ENCODE results near the gene RPS6KA5. TPM values are rescaled to one million over a fixed set of nuclear protein-coding genes. Genes with fewer than 3 reads are reported as not detected.
"Not testable (repeated sequence)": the region's sequence is repeated elsewhere in the genome, so short reads cannot be mapped to it uniquely, and the experiment has no call there.

Gene RPS6KA5
- total RNA-seq, 2 donors from 2014 or later = 3.3 to 5.1 TPM

DNA sequence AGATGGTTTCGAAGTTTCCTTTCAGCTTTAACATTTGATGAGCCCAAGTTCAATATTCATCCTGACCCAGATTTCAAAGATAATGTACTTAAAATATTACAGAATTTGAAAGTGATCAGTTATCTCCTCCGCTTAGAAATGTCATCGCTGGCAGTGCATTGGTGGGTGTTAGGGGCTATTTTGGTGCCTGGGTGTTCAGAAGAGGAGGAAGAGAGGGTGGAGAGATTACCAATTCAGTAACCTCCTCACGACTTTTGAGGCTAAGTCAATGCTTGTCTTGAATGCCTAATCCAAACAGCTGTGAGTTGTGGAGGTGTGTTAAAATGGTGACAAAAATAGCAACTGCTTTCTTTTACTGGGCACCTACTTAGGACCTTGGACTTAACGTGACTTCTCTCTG lies 39.7 kb upstream of the RPS6KA5 start:
- DNase-seq = no peak
- H3K27ac Mint-ChIP-seq = no peak overlapping the region
- Histone ChIP-seq H3K4me3 (ENCODE audit: low read length) (no peak overlapping the region), H3K27ac (ENCODE audit: low read depth, low read length) (no peak overlapping the region), H3K9ac (ENCODE audit: extremely low read depth, low read length, poor library complexity, severe bottlenecking) (no peak overlapping the region), H3K9me3 (ENCODE audit: control insufficient read depth, low read length) (no peaks in the 10 kb centered on the region), H3K27me3 (ENCODE audit: control insufficient read depth, insufficient read depth, low read length, poor library complexity, severe bottlenecking) (no peaks in the 10 kb centered on the region), H3K36me3 (ENCODE audit: control insufficient read depth, insufficient read depth, low read length) (no peaks in the 10 kb centered on the region), H3K4me1 (ENCODE audit: control insufficient read depth, insufficient read depth, low read length) (no peaks in the 10 kb centered on the region)
- 86 to 90% methylated on average over 2 to 4 of the region's 5 CpGs for WGBS, 2 experiments (ENCODE audit: insufficient coverage in 1 of 2, insufficient read length in 1 of 2)
- no peaks in the 10 kb centered on the region for H3K9me3 Mint-ChIP-seq
- no peaks in the 10 kb centered on the region for H3K36me3 Mint-ChIP-seq (ENCODE audit: low read depth)
- H3K4me3 Mint-ChIP-seq = no peak overlapping the region
- H3K4me1 Mint-ChIP-seq = no peaks in the 10 kb centered on the region
- TF ChIP-seq, protein P1, sequence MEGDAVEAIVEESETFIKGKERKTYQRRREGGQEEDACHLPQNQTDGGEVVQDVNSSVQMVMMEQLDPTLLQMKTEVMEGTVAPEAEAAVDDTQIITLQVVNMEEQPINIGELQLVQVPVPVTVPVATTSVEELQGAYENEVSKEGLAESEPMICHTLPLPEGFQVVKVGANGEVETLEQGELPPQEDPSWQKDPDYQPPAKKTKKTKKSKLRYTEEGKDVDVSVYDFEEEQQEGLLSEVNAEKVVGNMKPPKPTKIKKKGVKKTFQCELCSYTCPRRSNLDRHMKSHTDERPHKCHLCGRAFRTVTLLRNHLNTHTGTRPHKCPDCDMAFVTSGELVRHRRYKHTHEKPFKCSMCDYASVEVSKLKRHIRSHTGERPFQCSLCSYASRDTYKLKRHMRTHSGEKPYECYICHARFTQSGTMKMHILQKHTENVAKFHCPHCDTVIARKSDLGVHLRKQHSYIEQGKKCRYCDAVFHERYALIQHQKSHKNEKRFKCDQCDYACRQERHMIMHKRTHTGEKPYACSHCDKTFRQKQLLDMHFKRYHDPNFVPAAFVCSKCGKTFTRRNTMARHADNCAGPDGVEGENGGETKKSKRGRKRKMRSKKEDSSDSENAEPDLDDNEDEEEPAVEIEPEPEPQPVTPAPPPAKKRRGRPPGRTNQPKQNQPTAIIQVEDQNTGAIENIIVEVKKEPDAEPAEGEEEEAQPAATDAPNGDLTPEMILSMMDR (conservative IDR thresholded peaks at IDR 0.05) = no peak
- no peaks in the 10 kb centered on the region for H3K27me3 Mint-ChIP-seq (ENCODE audit: insufficient read depth)

DNA sequence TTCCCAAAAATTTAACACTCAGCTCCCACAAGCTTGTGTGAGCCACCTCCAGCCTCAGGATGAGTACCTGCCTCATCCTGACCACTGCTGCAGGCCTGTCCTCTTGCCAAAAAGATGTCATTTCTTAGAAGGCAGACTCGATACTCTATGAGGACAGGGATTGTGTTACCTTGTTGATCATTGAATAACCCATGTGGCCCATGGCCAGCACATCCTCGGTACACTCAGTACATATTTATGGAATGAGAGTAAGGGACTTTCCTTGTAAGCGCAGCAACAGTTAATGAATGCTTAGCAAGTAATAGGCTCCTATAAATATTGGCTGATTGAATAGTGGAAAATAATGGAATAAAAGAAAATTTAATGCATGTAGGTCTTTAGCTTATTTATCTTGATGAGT lies 38.1 kb upstream of the RPS6KA5 start:
- 94 to 96% methylated on average over 3 of the region's 3 CpGs for WGBS, 2 experiments (ENCODE audit: insufficient coverage in 1 of 2, insufficient read length in 1 of 2)
- H3K36me3 ChIP-seq (ENCODE audit: control insufficient read depth, insufficient read depth, low read length) = no peaks in the 10 kb centered on the region
- Mint-ChIP-seq H3K9me3 (no peaks in the 10 kb centered on the region), H3K4me1 (no peaks in the 10 kb centered on the region), H3K27ac (no peak overlapping the region), H3K4me3 (no peak overlapping the region), H3K36me3 (ENCODE audit: low read depth) (no peaks in the 10 kb centered on the region), H3K27me3 (ENCODE audit: insufficient read depth) (no peaks in the 10 kb centered on the region)
- no peak overlapping the region for H3K4me3 ChIP-seq (ENCODE audit: low read length)
- no peak for DNase-seq
- H3K9ac ChIP-seq (ENCODE audit: extremely low read depth, low read length, poor library complexity, severe bottlenecking) = no peak overlapping the region
- no peaks in the 10 kb centered on the region for H3K27me3 ChIP-seq (ENCODE audit: control insufficient read depth, insufficient read depth, low read length, poor library complexity, severe bottlenecking)
- no peak overlapping the region for H3K27ac ChIP-seq (ENCODE audit: low read depth, low read length)
- TF ChIP-seq, protein P1 (conservative IDR thresholded peaks at IDR 0.05) = no peak
- H3K4me1 ChIP-seq (ENCODE audit: control insufficient read depth, insufficient read depth, low read length) = no peaks in the 10 kb centered on the region
- H3K9me3 ChIP-seq (ENCODE audit: control insufficient read depth, low read length) = no peaks in the 10 kb centered on the region

DNA sequence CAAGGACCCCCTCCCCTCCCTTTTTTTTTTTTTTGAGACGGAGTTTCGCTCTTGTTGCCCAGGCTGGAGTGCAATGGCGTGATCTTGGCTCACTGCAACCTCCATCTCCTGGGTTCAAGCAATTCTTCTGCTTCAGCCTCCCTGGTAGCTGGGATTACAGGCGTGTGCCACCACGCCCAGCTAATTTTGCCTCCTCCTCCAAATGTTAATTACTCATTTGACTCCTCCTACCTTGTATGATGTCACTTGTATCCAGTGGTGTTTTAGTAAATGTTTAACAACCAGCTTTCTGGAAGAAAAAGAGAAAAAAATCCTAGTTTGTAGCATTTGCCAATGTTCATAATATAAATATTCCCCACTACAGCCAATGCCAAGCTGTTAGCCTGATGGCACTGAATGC lies 37.2 kb upstream of the RPS6KA5 start:
- DNase-seq = not testable (repeated sequence)

DNA sequence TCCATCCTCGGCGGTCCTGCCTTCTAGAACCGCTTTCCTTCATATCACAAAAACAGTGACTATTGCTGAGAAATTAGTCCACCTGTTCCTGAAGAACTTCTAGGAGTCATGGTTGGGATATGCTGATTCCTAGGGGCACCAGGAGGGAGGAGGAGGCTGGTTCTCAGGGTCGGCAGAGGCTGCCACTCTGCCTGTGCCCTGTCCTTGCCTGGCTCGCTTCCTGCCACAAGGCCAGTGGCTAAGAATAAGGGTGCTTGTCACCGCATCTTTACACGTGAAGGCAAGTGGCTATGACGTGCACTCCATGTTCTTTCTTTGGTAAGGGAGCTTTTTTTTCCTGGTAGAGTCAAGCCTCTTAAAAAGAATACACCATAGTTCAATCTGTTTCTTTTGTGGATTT lies 34.7 kb upstream of the RPS6KA5 start:
- TF ChIP-seq, protein P1 (conservative IDR thresholded peaks at IDR 0.05) = no peak
- no peaks in the 10 kb centered on the region for H3K4me1 ChIP-seq (ENCODE audit: control insufficient read depth, insufficient read depth, low read length)
- H3K36me3 Mint-ChIP-seq (ENCODE audit: low read depth) = no peaks in the 10 kb centered on the region
- no peak for DNase-seq
- no peak overlapping the region for H3K4me3 ChIP-seq (ENCODE audit: low read length)
- H3K4me3 Mint-ChIP-seq = no peak overlapping the region
- 87 to 100% methylated on average over 2 to 8 of the region's 8 CpGs for WGBS, 2 experiments (ENCODE audit: insufficient coverage in 1 of 2, insufficient read length in 1 of 2)
- H3K27me3 ChIP-seq (ENCODE audit: control insufficient read depth, insufficient read depth, low read length, poor library complexity, severe bottlenecking) = no peaks in the 10 kb centered on the region
- H3K27ac ChIP-seq (ENCODE audit: low read depth, low read length) = no peak overlapping the region
- no peak overlapping the region for H3K27ac Mint-ChIP-seq
- no peaks in the 10 kb centered on the region for H3K36me3 ChIP-seq (ENCODE audit: control insufficient read depth, insufficient read depth, low read length)
- no peaks in the 10 kb centered on the region for H3K27me3 Mint-ChIP-seq (ENCODE audit: insufficient read depth)
- no peaks in the 10 kb centered on the region for H3K9me3 ChIP-seq (ENCODE audit: control insufficient read depth, low read length)
- H3K9ac ChIP-seq (ENCODE audit: extremely low read depth, low read length, poor library complexity, severe bottlenecking) = no peak overlapping the region
- no peaks in the 10 kb centered on the region for H3K4me1 Mint-ChIP-seq
- H3K9me3 Mint-ChIP-seq = no peaks in the 10 kb centered on the region

More for the DNA sequence above, 37.2 kb upstream of the RPS6KA5 start:
- H3K9me3 Mint-ChIP-seq; H3K27ac Mint-ChIP-seq; H3K4me1 Mint-ChIP-seq; H3K9ac ChIP-seq (ENCODE audit: extremely low read depth, low read length, poor library complexity, severe bottlenecking); H3K9me3 ChIP-seq (ENCODE audit: control insufficient read depth, low read length); H3K4me3 ChIP-seq (ENCODE audit: low read length); H3K4me3 Mint-ChIP-seq; H3K27ac ChIP-seq (ENCODE audit: low read depth, low read length); H3K27me3 Mint-ChIP-seq (ENCODE audit: insufficient read depth); H3K4me1 ChIP-seq (ENCODE audit: control insufficient read depth, insufficient read depth, low read length); H3K27me3 ChIP-seq (ENCODE audit: control insufficient read depth, insufficient read depth, low read length, poor library complexity, severe bottlenecking); H3K36me3 Mint-ChIP-seq (ENCODE audit: low read depth); H3K36me3 ChIP-seq (ENCODE audit: control insufficient read depth, insufficient read depth, low read length): not testable (repeated sequence)
- WGBS, 2 experiments (ENCODE audit: insufficient coverage in 1 of 2, insufficient read length in 1 of 2) = 96% methylated on average over 5 of the region's 5 CpGs; no CpG with 5 or more reads in 1 of the 2 experiments

Measured in endodermal cell (in vitro differentiated cells).